Motor neuron (in vitro differentiated cells): ENCODE data around the gene ITPR3. TPM values are rescaled to one million over a fixed set of nuclear protein-coding genes. Genes with fewer than 3 reads are reported as not detected.

ENCODE experiments used
- ATAC-seq, 8 experiments: fragments of 200-7000 bp; cut with Tn5 transposase; replicated peaks in 6 of 8; 2 replicates each; pipeline ENCODE4 v1.8.0; 2021; ENCODE audit warnings: mild to moderate bottlenecking in 8 of 8, moderate library complexity in 8 of 8
- H3K27ac ChIP-seq, 2 donors: fragments of 250-450 bp; sonication (Bioruptor Pico); 2 replicates each; pipeline ENCODE4 v1.9.0; 2021; ENCODE audit warnings: antibody characterized with exemption in 2 of 2, mild to moderate bottlenecking in 2 of 2, moderate library complexity in 1 of 2
- H3K4me1 ChIP-seq, 2 donors: fragments of 250-450 bp; sonication (Bioruptor Pico); replicated peaks in 1 of 2; 2 replicates each; pipeline ENCODE4 v1.6.1; 2021; ENCODE audit warnings: antibody characterized with exemption in 2 of 2, mild to moderate bottlenecking in 2 of 2, moderate library complexity in 1 of 2
- H3K4me3 ChIP-seq, 5 donors: fragments of 250-450 bp; sonication (Bioruptor Pico); 2 replicates each; pipeline ENCODE4 v1.9.0; 2021; ENCODE audit warnings: antibody characterized with exemption in 5 of 5, mild to moderate bottlenecking in 5 of 5, moderate library complexity in 4 of 5
- WGBS, 10 experiments: fragments of 450-650 bp; shearing (Covaris generic); methylation state at CpG; one replicate each; pipeline ENCODE4 v1.0.0; 2022; 5-methylcytosine and 5-hydroxymethylcytosine counted together
- in situ Hi-C, 9 experiments: fragments of 400-800 bp; cut with MboI; loops; one replicate each; pipeline ENCODE4 v1.15.0; 2021; ENCODE audit warnings: low sequenced_read_pairs in 9 of 9, low pct_unique_long_range_greater_than_20kb in 2 of 9; ENCODE audit not compliant: unreplicated experiment in 9 of 9
- total RNA-seq, 8 experiments: library from RNA; unstranded; fragments of 300-600 nt; gene quantifications; 2 replicates each; pipeline versions ENCODE4 v1.2.3 to v1.2.4, GENCODE V29; 2022

ITPR3 gene
- total RNA-seq, 8 experiments from 2014 or later: 0.11 to 36.3 (median 0.96) TPM

DNA sequence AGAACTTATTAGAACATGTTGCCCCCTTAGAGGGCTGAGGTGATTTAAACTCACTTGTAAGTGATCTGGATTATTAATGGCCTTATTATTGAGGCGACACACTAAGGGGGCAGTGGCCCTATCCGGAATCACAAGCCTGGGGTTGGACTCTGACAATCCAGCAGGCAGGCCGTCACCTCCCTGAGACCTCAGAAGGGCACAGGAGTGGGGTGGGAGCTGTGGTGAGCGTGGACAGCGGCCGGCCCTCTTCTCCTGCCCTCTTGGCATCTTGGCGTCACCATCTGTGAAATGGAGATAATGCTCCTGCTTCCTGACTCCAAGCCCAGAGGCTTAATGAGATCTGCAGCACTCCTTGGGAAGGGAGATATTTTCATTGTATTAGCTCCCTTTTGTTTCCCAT, 106.0 kb downstream of the ITPR3 start:
- 40 to 100% (median 90%) methylated on average over 1 to 6 of the region's 7 CpGs; no CpG with 5 or more reads in 3 of the 10 experiments for whole genome bisulfite sequencing, 10 experiments
- in situ Hi-C loops: no loop called here
- Histone ChIP-seq H3K4me3 (no peak overlapping the region), H3K27ac (no peak overlapping the region), H3K4me1 (peaks cover 0 to 30% of the 10 kb centered on the region in 2 donors)
- no peak for ATAC-seq

DNA sequence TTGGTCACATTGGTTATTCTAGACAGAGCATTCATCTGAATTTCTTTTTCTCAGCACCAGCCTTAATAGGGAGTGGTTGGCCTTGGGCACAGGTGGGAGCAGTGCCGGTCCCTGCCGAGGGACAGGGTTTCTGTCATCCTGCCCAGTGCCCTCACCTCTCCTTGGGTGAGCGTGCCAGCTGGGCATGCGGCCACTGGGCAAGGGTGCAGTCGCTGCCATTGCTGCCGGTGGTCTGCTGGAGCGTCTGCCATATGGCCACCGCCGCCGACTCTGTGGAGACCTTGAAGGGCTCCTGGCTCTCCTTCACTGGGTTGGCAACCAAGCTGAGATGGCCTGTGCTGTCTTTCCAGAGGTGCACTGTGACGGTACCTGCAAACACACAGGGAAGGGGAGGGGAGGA, 106.8 kb downstream of the ITPR3 start:
- no peak for ATAC-seq

DNA sequence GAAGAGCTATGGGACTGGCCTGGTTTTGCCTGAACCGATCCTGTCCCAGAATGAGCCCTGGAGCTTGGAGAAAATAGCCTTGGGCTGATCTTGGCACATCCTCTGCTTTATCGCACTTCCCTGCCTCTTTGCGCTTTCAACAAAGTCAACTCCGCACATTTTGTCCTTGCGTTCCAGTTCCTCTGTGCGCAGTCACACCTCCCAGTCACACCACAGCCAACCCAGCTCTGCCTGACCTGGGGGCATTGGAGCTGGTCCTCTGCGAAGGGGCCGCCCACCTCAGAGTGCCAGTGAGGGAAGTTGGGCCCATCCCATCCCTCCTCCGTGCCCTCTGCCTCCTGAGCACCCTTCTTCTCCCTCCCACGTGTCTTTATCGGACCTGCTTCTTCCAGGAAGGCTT, 107.3 kb downstream of the ITPR3 start:
- no peak for ATAC-seq
- in situ Hi-C loops: no loop called here
- no peak overlapping the region for H3K27ac ChIP-seq
- H3K4me3 ChIP-seq: no peak overlapping the region
- peaks cover 11 to 41% of the 10 kb centered on the region in 2 donors for H3K4me1 ChIP-seq
- WGBS, 10 experiments: 75 to 100% (median 88%) methylated on average over 2 to 8 of the region's 11 CpGs; no CpG with 5 or more reads in 3 of the 10 experiments

More for the DNA sequence above, 106.8 kb downstream of the ITPR3 start:
- WGBS, 10 experiments: 20 to 100% (median 54%) methylated on average over 1 to 2 of the region's 11 CpGs; no CpG with 5 or more reads in 6 of the 10 experiments
- Histone ChIP-seq H3K27ac (no peak overlapping the region), H3K4me1 (peaks cover 6 to 36% of the 10 kb centered on the region in 2 donors), H3K4me3 (no peak overlapping the region)
- in situ Hi-C loops: no loop called here

DNA sequence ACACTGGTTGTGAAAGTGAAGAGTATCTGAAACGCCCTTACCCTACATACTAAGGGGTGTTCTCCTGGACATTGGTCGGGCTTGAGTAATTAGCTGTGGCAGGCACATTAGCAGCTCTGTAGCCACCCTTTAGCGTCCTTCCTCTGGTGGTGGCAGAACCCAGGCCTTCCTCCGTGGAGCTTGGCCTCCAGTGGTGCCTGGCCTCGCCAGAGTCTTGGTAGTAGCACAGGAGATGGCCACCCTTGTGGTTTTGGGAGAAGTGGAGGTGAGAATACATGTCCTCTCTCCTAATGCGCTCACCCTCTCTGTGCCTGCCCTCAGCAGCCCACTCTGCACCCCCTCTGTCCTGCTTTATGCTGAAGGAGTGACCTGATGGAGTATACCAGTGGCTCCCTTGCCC, 107.9 kb downstream of the ITPR3 start:
- Histone ChIP-seq H3K4me1 (peaks cover 13 to 43% of the 10 kb centered on the region in 2 donors), H3K27ac (no peak overlapping the region), H3K4me3 (no peak overlapping the region)
- 70 to 81% (median 73%) methylated on average over 3 to 5 of the region's 6 CpGs; no CpG with 5 or more reads in 7 of the 10 experiments for whole genome bisulfite sequencing, 10 experiments
- in situ Hi-C loops: no loop called here
- no peak for ATAC-seq

DNA sequence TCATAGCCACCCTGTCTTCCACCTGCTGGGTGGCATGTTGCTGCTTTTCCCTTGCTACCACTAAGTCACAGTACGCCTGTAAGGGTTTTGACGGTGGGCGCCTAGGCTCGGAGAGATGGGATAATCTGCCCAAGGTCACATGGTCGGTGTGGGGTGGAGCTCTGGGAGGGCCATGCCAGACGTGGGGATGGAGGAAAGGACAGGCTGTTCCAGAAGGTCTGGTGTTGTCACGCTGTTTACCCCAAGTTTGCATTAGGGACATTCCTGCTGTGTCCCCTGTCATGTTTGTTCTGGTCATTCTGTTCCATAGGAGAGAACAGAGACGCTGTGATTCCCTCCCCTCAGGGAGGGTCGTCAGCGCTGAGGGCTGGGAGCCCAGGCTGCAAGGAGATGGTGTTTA, 109.5 kb downstream of the ITPR3 start:
- ATAC-seq: no peak
- H3K27ac ChIP-seq: no peak overlapping the region
- in situ Hi-C loops: no loop called here
- 40 to 100% (median 100%) methylated on average over 1 to 2 of the region's 10 CpGs; no CpG with 5 or more reads in 5 of the 10 experiments for WGBS, 10 experiments
- H3K4me1 ChIP-seq: peaks cover 13 to 31% of the 10 kb centered on the region in 2 donors
- H3K4me3 ChIP-seq: no peak overlapping the region

DNA sequence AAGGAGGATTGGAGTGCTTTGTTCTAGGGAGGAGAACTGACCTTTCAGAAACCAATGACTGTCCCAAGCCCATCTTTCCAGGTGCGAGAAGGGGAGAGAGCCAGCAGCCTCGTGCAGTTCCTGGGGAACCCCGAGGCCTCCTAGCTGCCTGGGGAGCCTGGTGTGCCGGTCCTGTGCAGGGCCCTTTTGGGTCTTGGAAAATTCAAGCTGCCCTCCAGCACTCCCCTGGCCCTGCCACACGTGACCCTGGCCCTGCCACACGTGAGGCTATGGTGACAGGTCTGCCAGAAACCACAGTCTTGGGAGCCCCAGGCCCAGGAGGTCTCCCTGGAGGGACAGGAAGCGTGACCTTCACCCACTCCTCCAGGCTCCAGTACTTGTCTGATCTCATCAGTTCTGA, 109.9 kb downstream of the ITPR3 start:
- in situ Hi-C loops: no loop called here
- peaks cover 13 to 29% of the 10 kb centered on the region in 2 donors for H3K4me1 ChIP-seq
- H3K27ac ChIP-seq: no peak overlapping the region
- WGBS, 10 experiments: 49 to 100% (median 60%) methylated on average over 1 to 3 of the region's 7 CpGs; no CpG with 5 or more reads in 5 of the 10 experiments
- H3K4me3 ChIP-seq: no peak overlapping the region
- no peak for ATAC-seq

DNA sequence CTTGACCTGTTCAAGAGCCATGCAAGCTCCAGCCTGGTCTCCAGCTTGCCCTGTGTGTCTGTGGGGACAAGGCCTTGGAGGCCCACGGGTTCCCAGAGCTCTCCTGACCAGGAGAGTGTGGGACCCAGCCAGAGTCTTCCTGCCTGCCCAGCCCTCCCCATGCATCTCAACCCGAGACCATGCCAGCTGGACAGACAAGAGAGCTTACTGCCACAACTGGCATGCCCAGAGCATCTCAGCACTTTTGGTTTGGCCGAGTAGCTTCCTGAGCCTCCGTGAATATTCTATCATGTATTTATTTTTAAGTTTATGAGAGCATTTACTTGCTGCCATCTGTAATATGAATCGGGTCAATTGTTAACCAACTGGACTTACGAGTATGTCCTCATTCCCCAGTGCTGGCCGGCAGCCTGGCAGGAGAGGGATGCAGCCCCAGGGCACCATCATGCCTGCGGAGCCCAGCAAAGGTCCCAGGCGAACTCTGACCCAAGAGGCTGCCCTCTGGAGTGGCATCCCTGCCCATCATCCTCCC, 110.7 kb downstream of the ITPR3 start:
- no peak for ATAC-seq
- peaks cover 13 to 29% of the 10 kb centered on the region in 2 donors for H3K4me1 ChIP-seq
- no peak overlapping the region for H3K4me3 ChIP-seq
- 51 to 100% (median 70%) methylated on average over 1 to 8 of the region's 9 CpGs; no CpG with 5 or more reads in 3 of the 10 experiments for WGBS, 10 experiments
- in situ Hi-C loops: no loop called here
- H3K27ac ChIP-seq: no peak overlapping the region

DNA sequence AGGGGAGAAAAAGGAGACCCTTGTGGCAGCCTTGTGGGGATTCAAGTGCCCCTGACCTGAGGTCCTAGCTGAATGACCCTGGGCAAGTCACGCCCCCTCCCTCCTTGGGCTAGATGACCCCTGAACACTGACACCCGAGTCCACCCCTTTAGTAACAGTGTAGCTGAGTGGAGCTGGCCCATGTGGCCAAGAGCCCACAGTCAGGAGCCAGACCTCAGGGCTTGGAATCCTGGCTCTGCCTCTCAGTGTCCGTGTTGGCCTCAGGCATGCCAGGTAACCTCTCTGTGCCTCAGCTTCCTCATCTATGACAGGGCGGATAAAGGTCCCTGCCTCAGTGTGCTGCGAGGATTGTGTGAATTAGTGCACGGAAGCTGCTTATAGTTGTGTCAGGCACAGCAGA, 111.3 kb downstream of the ITPR3 start:
- in situ Hi-C loops: no loop called here
- H3K4me1 ChIP-seq: peaks cover 18 to 23% of the 10 kb centered on the region in 2 donors
- WGBS, 10 experiments: 40 to 100% (median 95%) methylated on average over 1 to 5 of the region's 6 CpGs; no CpG with 5 or more reads in 6 of the 10 experiments
- ATAC-seq: no peak
- H3K4me3 ChIP-seq: no peak overlapping the region
- H3K27ac ChIP-seq: peak overlapping the region in 1 of 2 donors; percentile 8

DNA sequence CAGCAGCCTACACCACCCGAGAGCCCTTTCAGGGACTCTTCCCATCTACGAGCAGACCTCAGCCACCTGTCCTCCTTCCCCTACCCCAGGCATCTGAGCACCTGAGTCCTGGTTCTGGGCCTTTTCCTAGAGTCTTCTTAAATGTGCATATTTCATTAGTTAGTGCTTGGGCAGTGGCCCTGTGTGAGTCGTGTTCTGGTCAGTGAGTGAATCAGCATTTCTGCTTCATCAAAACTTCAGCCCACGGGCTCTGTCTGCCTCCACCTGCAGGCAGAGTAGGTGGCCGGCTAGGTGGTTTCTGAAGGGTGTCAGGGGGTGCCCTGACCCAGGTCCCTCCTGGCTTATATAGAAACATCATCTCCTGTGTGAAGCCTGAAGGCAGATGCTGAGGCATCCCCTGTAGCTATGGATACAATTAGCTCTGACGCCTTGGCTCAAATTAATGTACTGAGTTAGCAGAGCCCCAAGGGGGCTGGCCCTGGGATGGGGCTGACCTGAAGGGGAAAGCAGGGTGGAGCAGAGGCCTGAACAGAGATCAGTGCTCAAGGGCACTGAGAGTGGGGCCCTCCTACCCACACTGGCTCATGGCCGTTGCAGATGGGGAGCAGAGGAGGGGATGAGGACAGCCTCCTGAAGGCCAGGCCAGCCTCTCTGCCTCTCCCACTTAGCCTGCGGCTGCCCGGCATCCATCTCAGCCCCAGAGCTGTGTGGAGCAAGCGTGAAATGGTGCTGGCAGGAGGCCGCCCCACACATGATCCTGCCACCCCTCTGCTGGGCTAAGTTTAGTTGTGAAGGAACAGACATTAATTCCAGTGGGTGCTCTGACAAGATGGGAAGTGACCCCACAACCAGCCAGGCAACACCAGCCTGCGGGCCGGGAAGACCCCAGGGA, 111.9 kb downstream of the ITPR3 start:
- Histone ChIP-seq H3K27ac (peak overlapping the region; percentile 8 to 14), H3K4me3 (no peak overlapping the region), H3K4me1 (peaks cover 20 to 21% of the 10 kb centered on the region in 2 donors)
- in situ Hi-C loops: no loop called here
- WGBS, 10 experiments: 17 to 80% (median 22%) methylated on average over 1 to 6 of the region's 13 CpGs; no CpG with 5 or more reads in 3 of the 10 experiments
- ATAC-seq: peak; percentile 36 to 88 (median 68)

DNA sequence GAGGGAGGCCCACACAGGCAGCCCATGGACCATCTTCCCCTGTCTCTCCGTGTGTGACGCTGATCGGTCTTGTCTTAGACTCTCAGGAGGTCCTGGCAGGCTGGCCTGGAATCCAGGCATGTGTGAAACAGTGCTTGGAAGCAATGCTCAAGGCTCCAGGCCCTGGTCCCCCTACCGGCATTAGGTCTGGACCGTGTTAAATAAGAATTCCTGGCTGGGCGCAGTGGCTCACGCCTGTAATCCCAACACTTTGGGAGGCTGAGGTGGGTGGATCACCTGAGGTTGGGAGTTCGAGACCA, 112.5 kb downstream of the ITPR3 start:
- ATAC-seq: no peak
- H3K4me3 ChIP-seq: no peak overlapping the region
- peaks cover 20 to 21% of the 10 kb centered on the region in 2 donors for H3K4me1 ChIP-seq
- 40 to 84% (median 75%) methylated on average over 2 to 6 of the region's 8 CpGs; no CpG with 5 or more reads in 7 of the 10 experiments for WGBS, 10 experiments
- in situ Hi-C loops: no loop called here
- no peak overlapping the region for H3K27ac ChIP-seq

DNA sequence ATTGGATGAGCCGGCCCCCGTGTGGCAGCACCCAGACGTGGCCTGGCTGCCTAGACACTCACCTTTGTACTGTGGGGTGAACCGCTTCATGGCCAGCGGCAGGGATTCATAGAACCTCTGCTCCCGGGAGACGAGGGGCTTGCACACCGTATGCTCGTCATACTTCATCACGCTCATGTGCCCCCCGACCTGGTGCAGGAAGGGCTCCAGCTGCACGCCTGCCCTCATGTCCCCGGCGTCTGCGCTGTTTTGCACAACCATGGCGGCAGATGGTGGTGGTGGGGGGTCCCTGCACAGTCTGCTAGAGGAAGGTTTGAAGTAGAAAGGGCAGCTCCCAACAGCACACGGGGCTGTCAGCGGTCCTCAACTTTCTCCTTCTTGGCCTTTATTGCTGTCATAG, 114.1 kb downstream of the ITPR3 start:
- no peak for ATAC-seq
- Histone ChIP-seq H3K4me3 (no peak overlapping the region), H3K27ac (no peak overlapping the region), H3K4me1 (peaks cover 19 to 26% of the 10 kb centered on the region in 2 donors)
- in situ Hi-C loops: no loop called here
- WGBS, 10 experiments: 66 to 89% (median 86%) methylated on average over 3 to 10 of the region's 18 CpGs; no CpG with 5 or more reads in 6 of the 10 experiments

DNA sequence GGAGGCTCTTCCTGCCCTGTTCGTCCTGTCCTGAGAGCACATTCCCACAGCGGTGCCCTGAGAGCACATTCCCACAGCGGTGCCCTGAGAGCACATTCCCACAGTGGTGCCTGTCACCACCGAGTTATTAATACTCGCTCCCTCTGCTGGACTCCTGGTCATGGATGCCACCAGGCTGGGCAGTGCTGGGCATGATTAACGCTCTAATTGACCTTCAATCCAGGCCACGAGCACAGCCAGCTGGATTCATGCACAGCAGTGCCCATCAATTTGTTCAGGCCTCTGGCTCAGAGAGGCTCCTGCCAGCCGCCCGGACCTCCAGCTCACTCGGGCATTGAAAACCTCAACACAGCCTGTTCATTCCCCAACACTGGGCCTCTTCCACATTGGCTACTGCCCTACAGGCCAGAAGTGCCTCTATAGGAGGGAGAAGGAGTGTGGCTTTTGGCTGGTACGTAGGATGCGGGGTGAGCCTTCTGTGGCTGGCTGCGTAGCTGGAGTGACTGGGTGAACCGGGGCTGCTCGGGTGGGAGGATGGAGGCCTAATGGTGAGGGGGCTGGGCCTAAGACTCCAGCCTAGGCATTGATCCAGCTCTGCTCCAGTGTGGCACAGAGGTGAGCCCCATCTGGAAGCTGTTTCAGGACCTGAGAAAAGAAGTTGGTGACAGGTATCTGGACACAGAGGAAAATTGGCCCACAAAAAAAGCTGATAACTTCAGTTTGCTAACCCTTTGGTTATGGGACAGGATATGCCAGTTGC, 116.3 kb downstream of the ITPR3 start:
- ATAC-seq: peak in 4 of 8 experiments; percentile 6 to 64 (median 44)
- no peak overlapping the region for H3K4me3 ChIP-seq
- WGBS, 10 experiments: 40 to 100% (median 78%) methylated on average over 1 to 4 of the region's 15 CpGs; no CpG with 5 or more reads in 4 of the 10 experiments
- H3K4me1 ChIP-seq: peaks cover 20 to 24% of the 10 kb centered on the region in 2 donors
- in situ Hi-C loops: no loop called here
- peak overlapping the region in 1 of 2 donors; percentile 22 for H3K27ac ChIP-seq

DNA sequence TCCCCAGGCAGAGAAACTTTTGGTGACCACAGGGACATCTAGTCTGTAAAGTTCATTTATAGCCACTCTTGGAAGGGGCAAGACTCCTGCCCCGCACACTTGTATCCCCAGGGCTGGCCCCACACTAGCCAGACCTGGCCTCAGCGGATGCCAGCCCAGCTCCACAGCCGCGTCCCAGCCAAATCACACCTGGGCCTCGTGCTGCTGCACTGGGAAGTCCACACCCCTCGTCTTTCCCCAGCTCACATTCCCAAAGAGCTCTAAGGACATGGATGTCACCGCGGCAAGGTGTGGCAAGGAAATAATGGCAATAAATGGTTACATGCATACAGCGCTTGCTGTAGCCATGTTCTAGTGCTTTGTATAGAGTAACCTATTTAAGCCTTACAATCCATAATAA, 117.0 kb downstream of the ITPR3 start:
- Histone ChIP-seq H3K4me3 (no peak overlapping the region), H3K4me1 (peaks cover 19 to 20% of the 10 kb centered on the region in 2 donors), H3K27ac (no peak overlapping the region)
- in situ Hi-C loops: no loop called here
- WGBS, 10 experiments: 59 to 100% methylated on average over 3 to 5 of the region's 9 CpGs; no CpG with 5 or more reads in 8 of the 10 experiments
- no peak for ATAC-seq
